HG02852 (cell line): ENCODE results near the gene TPRG1L.

Experiments used
- ATAC-seq: cut with Tn5 transposase; IDR thresholded peaks from one replicate; pipeline ENCODE4 v1.9.1; 2021; ENCODE audit warnings: mild to moderate bottlenecking, moderate library complexity; ENCODE audit not compliant: unreplicated experiment

Gene TPRG1L

DNA sequence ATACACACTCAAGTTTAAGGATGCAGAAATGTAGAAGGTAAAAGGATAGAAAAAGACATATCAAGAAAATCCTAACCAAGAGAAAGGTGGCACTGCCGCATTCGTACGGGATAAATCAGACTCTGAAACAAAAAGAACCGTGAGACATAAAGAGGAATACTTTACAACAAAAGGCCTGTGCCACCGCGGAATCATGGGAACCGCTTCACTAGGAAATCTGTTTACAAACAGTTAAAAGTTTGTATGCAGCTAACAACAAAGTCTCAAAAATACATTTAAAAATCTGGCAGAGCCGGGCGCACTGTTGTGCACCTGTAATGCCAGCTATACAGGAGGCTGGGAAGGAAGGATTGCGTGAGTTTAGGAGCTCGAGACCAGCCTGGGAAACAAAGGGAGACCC lies 17.0 kb downstream of the TPRG1L start:
- no peak for ATAC-seq

DNA sequence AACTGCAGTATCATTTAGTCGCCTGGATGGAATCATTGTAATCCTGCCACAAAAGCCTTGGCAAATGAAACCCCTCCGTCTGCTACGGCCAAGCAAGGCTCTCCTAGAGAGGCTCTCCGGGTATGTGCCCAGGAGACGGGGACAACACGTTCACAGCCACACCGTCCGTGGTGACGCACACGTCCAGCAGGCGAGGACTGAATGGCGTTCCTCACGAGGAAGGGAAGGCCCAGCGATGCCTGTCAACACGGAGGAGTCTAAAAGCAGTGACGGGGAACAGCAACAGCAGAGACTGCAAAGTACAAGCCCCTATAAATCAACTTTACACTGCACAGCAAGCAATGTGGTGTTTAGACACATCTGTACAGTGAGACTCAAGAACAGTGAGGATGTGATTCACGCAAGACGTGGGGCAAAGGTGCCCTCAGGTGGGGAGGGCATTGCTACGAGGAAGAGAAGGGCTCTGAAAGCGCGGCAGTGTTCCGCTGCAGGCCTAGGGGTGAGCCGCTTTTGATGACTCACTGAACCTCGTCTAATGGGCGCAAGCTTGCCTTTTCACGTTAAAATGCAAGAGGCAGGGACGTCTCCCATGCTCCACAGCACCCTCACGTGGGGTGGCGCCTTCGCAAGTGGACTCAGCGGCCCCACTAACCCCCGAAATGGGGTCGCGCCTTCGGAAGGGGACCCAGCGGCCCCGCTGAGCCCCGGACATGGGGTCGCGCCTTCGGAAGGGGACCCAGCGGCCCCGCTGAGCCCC lies 18.3 kb downstream of the TPRG1L start:
- ATAC-seq: no peak

DNA sequence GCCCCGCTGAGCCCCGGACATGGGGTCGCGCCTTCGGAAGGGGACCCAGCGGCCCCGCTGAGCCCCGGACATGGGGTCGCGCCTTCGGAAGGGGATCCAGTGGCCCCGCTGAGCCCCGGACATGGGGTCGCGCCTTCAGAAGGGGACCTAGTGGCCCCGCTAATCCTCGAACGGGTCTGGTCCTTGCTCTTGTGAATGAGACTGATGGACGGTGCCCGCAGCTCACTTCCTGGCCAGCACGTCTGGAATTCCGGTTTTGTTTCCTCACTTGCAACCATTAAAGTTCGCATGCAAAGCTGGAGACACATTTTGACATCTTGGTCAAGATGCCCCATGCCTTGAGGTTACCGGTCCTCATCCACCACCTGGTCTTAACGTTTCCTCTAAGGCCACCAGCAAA lies 19.5 kb downstream of the TPRG1L start:
- no peak for ATAC-seq

DNA sequence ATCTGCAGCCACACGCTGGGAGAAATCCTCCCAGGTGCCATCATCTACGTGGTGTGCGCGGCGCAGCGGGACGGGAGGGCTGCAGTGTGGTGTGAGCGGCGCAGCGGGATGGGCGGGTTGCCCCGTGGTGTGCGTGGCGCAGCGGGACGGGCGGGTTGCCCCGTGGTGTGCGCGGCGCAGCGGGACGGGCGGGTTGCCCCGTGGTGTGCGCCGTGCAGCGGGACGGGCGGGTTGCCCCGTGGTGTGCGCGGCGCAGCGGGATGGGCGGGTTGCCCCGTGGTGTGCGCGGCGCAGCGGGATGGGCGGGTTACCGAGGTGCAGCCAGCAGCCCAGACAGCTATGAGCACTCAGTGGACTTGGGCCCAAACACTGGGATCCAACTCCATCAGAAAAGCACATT lies 20.4 kb downstream of the TPRG1L start:
- no peak for ATAC-seq

DNA sequence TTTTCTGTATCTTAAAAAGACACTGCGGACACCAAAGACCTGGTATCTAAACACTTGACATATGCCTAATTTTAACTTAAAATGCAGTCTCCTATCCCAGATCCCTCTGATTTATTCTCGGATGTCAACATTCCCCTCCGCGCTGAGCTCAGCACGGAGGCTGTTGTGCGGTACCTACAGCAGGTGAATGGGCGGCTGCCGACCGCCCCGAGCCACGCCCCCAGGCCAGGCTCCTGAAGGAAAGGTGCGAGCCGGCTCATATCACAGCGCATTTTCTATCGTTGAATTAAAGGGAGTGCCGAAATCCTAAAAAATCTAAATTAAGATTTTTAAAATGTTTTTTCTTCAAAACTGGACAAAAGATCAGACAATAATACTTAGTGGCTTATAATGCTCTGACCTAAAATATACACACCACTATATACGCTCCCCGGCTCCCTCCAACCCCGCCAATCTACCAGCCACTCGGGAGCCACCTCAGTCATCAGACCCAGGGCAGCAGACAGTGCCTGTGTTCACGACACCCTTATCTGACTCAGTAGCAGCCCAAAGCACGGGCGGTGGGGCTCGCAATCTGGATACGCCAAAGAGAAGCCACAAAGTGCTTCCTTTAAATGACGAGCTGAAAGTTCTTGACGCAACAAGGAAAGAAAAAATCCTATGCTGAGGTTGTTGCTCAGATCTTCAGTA lies 21.0 kb downstream of the TPRG1L start:
- no peak for ATAC-seq

DNA sequence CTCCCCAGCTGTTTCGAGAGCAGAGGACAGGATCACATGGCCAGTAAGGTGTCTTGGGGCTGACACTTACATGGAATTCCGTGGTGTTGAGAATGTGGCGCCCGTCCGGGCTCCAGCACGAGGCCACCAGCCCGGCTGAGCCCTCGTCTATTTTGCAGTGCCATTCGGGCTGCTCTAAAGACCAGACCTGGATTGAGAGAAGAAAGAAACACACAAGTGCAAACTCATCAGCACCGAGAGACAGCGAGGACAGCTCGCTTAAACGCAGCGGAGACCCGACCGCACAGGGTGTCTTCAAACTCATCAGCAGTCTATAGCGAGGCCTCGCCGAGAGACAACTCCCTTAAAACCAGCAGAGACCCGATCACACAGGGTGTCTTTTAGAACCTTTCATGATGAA lies 21.8 kb downstream of the TPRG1L start:
- ATAC-seq: no peak

DNA sequence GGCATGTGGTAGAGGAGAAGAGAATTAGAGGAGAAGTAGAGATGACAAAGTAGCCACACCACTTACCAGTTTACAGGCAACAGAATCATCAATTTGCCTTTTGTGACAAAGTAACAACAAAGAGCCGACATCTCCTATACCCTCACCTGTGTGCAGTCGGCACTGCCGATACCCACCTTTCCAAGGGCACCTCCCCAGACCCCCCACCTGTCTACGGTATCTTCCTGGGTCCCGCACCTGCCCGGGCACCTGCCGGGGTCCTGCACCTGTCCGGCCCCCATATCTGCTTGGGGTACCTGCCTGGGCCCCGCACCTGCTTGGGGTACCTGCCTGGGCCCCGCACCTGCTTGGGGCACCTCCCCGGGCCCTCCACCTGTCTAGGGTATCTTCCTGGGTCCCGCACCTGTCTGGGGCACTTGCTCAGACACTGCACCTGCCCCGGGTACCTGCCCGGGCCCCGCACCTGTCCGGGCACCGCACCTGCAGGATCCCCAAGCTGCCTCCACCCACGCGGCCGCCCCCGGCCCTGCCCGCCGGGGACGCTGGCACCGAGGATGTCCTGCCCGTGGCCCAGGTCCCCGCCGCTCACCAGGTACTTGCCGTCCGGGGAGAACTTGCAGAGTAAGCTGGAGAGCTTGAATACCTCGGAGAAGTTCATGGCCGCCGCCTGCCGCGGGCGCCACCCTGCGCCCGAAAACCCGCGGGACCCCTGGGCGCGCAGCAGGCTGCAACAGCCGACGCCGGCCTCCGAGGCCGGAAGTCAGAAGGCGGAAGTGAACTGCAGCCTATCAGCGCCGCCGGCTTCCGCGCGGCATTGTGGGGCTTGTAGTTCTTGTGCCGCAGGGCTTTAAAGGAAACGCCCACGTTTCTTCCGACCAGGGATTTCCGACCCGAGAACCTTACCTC lies 24.8 kb downstream of the TPRG1L start, which contains the start of gene WRAP73:
WRAP73 (minus strand) TSS at position 762 of the 906 bp plus-strand sequence; CDS start at position 658, 104 bp downstream.
- ATAC-seq: peak; percentile 83

DNA sequence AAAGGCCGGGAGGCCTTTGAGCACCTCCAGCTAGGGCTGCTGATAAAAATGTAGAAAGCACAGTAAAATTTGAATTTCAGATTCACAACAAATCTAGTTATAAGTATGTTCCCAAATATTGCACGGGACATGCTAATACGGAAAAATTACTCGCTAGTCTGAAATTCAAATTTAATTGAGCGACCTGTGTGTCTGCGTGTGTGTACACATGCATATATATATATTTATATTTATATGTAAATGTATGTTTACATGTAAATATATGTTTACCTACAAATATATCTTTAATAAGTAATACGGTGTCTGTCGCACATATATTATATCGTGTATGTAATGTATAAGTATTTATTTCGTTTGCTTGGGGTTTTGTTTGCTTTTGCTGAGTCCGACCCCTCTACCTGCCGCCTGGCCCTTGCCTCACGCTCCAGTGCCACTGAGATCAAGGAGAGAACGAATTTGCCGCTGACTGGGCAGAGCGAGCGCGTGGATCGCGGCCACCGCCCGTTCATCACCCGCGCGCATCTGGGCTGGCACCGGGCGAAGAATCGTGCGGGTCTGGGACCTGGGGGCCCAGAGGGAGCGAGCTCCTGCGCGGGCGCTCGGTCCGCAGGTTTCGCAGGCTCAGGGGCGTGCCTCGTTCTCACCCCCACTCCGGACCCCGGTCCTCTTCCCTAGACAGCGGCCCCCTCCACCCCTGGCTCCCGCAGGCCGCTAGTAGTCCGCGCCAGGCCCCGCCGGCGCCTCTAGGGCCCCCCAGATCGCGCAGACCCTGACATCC lies 25.6 kb downstream of the TPRG1L start:
- ATAC-seq: no peak

DNA sequence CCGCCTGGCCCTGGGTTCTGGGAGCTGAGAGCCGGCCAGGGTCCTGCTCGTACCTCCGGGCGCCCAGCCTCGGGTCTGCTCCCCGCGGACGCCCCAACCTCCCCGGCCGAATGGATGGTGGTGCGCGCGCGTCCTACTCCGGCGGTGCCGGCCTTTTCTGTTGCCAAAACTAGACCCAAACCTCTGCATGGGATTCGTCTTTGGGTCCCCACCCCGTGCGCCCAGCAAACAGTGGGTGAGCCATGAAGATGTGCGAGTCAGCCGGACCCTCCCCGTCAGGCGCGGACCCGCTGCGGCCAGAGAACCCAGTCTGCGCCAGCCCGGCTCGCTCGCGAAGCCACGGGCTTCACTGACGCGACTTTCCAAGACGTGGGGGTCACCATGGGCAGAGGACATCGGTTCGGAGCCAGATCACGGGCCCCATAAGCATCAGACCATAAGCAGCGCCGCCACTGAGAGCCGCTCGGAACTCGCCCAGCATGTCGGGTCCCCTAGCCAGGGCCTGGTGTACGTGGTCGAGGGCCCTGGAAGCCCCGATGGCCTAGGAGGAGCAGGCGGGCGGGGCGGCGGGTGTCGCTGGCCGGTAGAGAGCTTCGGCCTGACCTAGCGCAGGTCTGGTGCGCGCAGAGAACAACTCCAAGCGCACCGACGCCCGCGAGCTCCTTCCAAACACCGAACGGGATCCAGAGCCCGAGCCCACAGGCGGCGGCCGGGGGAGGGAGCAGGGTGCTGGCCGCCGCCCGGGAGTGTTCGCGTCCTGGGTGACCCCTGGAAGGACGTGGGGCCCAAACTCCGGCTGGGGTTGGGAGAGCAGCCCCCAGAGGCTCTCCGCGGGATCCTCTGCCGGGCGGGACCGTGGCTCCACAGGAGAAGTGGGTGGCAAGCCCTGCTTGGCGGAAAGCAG lies 26.5 kb downstream of the TPRG1L start:
- ATAC-seq: no peak

DNA sequence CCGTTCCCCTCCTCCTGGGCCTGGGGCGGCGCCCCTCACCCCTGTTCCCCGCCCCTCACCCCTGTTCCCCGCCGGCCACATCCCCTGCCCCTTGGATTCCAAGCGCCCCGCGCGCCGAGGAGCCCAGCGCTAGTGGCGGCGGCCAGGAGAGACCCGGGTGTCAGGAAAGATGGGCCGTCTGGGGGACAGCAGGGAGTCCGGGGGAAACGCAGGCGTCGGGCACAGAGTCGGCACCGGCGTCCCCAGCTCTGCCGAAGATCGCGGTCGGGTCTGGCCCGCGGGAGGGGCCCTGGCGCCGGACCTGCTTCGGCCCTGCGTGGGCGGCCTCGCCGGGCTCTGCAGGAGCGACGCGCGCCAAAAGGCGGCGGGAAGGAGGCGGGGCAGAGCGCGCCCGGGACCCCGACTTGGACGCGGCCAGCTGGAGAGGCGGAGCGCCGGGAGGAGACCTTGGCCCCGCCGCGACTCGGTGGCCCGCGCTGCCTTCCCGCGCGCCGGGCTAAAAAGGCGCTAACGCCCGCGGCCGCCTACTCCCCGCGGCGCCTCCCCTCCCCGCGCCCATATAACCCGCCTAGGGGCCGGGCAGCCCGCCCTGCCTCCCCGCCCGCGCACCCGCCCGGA lies 27.2 kb downstream of the TPRG1L start, which contains the start of gene TP73:
TP73 (plus strand) TSS at position 587 of the 618 bp plus-strand sequence. CDS start 29,850 bp downstream, outside the sequence.
- no peak for ATAC-seq

DNA sequence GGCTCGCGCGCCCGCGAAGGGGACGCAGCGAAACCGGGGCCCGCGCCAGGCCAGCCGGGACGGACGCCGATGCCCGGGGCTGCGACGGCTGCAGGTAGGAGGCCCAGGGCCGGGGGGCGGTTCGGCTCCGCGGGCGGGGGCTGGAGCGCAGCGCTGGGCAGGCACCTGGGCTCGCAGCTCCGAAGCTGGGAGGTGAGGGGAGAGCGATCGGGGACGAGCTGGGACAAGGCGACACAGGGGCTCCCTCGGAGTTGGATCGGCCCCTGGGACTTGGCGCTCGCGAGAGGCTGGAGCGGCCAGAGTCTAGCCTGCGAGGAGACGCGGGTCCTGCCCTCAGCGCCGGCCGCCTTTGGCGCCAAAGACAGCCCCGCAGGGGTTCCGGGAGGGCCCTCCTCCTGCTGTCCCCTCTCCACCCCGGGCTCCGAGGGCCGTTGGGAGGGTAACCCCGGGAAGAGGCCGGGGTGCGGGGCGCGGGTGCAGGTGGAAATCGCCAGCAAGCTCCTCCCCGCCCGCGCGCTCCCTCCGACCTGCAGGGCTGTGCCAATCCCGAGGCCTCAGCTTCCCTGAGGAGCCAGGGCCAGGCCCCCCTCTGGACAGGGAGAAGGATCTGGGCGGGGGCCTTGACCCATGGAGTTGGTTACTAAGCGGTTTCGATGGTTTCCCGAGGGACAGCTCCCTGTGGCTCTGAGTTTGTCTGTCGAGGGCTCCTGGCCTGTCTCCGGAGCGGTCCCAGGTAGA lies 27.9 kb downstream of the TPRG1L start:
- ATAC-seq: no peak

DNA sequence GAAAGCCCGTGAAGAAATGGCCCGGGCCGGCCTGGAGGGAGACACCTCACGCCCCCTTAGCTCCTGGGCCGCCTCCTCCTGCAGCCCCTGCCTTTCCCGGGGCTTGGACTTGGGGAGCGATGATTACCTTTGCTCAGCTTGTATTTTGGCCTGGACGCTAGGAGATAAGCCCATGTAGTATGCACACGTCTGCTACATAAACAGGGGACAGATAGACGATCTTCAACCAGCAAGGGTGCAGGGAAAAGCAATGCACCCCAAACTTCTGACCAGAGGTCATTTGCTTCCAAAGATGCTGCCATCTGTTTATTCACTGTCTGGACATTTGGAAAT lies 28.4 kb downstream of the TPRG1L start:
- no peak for ATAC-seq

DNA sequence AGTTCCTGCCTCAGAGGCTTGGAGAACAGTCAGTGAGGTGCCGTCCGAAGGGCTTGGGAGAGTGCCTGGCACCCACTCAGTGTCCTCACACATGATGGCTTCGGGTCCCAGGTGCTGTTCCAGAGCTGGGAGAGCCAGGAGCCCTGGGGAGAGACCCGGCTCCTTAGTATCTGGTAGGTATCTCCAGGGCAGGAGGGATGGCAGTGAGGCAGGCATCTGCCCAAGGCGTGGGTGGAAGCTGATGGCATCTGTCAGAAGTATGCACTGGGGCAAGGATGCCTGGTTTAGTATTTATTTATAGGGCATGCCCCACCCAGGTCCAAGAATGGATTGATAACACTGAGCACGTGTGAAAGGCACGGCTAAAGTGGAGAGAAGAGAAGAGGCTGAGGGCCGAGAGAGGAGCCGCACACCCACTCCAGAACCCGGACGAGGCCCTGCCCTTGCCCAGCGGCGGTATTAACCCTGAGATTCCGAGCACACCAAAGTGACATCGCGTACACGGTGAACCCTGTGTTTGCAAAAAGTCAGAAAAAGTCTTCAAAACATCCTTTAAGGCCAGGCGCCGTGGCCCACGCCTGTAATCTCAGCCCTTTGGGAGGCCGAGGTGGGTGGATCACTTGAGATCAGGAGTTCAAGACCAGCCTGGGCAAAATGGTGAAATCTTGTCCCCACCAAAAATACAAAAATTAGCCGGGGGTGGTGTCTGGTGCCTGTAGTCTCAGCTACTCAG lies 29.9 kb downstream of the TPRG1L start:
- ATAC-seq: no peak

DNA sequence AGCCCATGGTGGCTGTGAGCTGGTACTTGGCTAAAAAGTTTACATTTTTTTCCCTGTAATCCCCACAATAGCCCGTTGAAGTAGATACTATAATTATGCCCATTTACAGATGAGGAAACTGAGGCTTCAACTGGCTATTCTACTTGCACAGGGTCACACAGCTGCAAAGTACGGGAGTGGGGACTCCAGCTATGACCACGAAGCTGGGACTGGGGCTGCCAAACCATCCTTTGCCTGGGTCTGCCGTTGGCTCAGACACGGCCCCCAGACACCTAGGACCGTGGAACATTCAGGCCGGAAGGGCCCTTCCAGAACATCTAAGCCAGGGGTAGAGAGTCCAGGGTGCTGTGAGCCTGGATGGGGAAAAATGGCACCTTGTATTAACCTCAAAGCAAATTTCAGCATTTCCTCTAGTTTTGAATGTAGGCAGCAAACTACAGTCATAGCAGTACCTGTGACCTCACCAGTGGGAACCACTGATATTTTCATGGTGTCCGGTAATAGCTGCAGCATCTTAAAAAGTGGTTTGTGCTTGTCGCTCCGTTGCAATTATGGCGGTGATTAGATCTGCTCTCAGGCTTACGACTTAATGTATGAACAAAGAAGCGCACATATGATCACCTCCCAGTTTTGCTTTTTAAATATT lies 31.8 kb downstream of the TPRG1L start:
- peak; percentile 64 for ATAC-seq

DNA sequence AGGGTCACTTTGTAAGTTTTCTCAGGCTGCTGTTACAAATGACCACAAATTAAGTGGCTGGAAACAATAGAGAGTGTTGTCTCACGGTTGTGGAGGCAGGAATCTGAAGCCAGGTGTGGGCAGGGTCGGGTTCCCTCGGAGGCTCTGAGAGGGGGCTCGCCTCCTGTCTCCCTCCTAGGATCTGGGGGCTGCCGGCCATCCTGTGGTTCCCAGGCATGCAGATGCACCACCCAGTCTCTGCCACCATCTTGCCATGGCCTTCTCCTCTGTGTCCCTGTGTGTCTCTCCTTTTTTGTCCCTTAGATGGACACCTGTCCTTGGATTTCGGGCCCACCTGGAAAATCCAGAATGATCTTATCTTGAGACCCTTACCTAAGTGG lies 32.3 kb downstream of the TPRG1L start:
- ATAC-seq: no peak

DNA sequence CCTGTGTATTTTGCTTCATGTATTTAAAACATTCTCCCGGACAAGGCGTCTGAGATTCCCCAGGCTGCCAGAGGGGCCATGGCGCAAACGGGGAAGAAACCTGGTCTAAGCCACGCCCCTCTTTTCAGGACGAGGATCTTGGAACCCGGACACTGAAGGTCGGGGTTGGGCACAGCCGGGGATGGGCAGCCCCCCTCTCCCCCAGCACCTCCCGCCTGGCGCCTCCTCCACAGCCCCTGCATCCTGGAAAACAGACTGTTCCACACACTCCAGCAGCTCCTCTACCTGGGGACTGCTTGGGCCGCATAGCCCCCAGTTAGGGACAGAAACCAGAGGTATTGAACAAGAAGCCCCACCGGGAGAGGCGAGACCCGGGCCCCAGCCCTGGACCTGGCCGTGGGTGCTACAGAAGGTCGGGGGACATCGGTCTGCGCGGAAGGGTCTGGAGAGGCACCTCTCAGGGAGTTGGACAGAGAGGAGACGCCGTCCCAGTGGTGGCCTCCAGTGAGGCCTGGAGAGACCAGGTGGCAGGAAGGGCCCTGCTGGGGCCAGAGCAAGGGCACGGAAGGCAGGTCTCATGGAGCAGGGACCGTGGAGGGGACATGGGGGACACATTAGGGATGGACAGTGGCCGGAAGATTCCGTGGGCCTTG lies 32.9 kb downstream of the TPRG1L start:
- no peak for ATAC-seq

DNA sequence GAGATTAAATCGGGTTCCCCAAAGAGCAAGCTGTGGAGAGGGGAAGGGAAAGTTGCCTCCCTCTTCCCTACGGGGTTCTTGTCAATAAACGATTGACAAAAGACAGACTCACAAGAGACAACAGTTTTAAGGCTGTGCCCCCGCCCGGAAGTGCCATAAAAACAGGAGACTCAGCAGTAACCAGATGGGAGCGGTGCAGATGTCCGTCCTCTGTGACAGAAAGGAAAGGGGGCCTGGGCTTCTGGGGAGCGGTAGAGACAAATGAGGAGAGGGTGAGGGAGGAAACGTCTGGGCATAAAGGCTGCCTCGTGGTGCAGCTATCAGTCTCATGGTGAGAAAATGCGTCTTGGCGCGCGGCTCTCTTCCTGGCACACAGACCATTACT lies 33.4 kb downstream of the TPRG1L start:
- ATAC-seq: no peak
